Upper lobe of left lung (tissue), 4 donors: ENCODE data around the gene BCKDK.

Source experiments
- EP300 ChIP-seq, 4 donors: sonication (generic); formaldehyde crosslinking; IDR thresholded peaks; one replicate each; pipeline ENCODE4 v1.5.1; 2017; ENCODE audit warnings: antibody characterized with exemption in 4 of 4, control low read depth in 2 of 4
- POLR2AphosphoS5 ChIP-seq, 2 donors: sonication (generic); formaldehyde crosslinking; IDR thresholded peaks; one replicate each; pipeline ENCODE4 v1.5.1; 2017; ENCODE audit warnings: antibody characterized with exemption in 2 of 2
- TF ChIP-seq, protein P1 (sequence below), 6 experiments: fragments of 450-650 bp in 4 of 6; fragments of 200-600 bp in 2 of 6; sonication (generic) in 2 of 6; IDR thresholded peaks; one replicate each; pipeline ENCODE4 v1.5.1; 2016 to 2019; ENCODE audit warnings: antibody characterized with exemption in 6 of 6

- TF ChIP-seq, protein P1, sequence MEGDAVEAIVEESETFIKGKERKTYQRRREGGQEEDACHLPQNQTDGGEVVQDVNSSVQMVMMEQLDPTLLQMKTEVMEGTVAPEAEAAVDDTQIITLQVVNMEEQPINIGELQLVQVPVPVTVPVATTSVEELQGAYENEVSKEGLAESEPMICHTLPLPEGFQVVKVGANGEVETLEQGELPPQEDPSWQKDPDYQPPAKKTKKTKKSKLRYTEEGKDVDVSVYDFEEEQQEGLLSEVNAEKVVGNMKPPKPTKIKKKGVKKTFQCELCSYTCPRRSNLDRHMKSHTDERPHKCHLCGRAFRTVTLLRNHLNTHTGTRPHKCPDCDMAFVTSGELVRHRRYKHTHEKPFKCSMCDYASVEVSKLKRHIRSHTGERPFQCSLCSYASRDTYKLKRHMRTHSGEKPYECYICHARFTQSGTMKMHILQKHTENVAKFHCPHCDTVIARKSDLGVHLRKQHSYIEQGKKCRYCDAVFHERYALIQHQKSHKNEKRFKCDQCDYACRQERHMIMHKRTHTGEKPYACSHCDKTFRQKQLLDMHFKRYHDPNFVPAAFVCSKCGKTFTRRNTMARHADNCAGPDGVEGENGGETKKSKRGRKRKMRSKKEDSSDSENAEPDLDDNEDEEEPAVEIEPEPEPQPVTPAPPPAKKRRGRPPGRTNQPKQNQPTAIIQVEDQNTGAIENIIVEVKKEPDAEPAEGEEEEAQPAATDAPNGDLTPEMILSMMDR (IDR thresholded peaks at IDR 0.05), result no peak
- no peak for TF ChIP-seq EP300 (IDR thresholded peaks at IDR 0.05)
- no peak for TF ChIP-seq POLR2AphosphoS5 (IDR thresholded peaks at IDR 0.05)
These were observed 23.7 kb downstream of the BCKDK start for GRCh38 chr16:31131841-31132271.
